NB4 (cell line): ENCODE measurements around the gene ZNF500.

Experiments
- DNase-seq: peaks from one replicate; pipeline ENCODE4 v3.0.0; 2010; ENCODE audit warnings: low read depth
- H3K4me3 ChIP-seq: one replicate; pipeline ENCODE4 v1.5.1; 2011; ENCODE audit warnings: mild to moderate bottlenecking, low read depth, low read length, moderate library complexity
- MYC ChIP-seq: IDR thresholded peaks from 2 replicates; pipeline ENCODE4 v1.6.1; 2011; ENCODE audit warnings: low read depth, low read length
- POLR2A ChIP-seq: IDR thresholded peaks from 2 replicates; pipeline ENCODE4 v1.6.1; 2011; ENCODE audit warnings: mild to moderate bottlenecking; ENCODE audit not compliant: insufficient read length; ENCODE audit errors: extremely low read depth
- TF ChIP-seq, protein P1 (sequence below): IDR thresholded peaks from one replicate; pipeline ENCODE4 v1.5.1; 2012; ENCODE audit warnings: low read depth, low read length
- TF ChIP-seq, protein P2 (sequence below): IDR thresholded peaks from 2 replicates; pipeline ENCODE4 v1.6.1; 2011; ENCODE audit warnings: low read depth, low read length

Gene ZNF500

DNA sequence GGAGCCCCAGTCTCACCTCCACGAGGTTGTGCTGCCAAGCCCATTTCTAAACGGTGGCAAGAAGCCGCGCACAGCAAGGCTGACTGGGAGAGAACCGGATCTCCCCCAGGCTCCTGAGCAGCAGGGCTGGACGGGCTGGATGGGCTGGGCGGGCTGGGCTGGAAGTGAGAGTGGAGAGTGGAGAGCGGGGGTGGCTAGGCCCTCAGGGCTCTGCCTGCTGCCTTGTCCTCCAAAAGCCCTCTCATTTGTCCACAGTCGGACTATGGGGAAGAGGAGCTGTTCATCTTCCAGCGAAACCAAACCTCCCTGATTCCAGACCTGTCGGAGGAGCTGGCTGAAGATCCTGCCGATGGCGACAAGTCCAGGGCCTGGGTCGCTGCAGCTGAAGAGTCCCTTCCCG, 29.4 kb downstream of the ZNF500 start:
- H3K4me3 ChIP-seq, result no peak overlapping the region
- no peak for DNase-seq
- TF ChIP-seq, protein P1, sequence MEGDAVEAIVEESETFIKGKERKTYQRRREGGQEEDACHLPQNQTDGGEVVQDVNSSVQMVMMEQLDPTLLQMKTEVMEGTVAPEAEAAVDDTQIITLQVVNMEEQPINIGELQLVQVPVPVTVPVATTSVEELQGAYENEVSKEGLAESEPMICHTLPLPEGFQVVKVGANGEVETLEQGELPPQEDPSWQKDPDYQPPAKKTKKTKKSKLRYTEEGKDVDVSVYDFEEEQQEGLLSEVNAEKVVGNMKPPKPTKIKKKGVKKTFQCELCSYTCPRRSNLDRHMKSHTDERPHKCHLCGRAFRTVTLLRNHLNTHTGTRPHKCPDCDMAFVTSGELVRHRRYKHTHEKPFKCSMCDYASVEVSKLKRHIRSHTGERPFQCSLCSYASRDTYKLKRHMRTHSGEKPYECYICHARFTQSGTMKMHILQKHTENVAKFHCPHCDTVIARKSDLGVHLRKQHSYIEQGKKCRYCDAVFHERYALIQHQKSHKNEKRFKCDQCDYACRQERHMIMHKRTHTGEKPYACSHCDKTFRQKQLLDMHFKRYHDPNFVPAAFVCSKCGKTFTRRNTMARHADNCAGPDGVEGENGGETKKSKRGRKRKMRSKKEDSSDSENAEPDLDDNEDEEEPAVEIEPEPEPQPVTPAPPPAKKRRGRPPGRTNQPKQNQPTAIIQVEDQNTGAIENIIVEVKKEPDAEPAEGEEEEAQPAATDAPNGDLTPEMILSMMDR, result no peak
- TF ChIP-seq MYC, result no peak
- TF ChIP-seq, protein P2, sequence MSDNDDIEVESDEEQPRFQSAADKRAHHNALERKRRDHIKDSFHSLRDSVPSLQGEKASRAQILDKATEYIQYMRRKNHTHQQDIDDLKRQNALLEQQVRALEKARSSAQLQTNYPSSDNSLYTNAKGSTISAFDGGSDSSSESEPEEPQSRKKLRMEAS, result no peak
- no peak for TF ChIP-seq POLR2A

DNA sequence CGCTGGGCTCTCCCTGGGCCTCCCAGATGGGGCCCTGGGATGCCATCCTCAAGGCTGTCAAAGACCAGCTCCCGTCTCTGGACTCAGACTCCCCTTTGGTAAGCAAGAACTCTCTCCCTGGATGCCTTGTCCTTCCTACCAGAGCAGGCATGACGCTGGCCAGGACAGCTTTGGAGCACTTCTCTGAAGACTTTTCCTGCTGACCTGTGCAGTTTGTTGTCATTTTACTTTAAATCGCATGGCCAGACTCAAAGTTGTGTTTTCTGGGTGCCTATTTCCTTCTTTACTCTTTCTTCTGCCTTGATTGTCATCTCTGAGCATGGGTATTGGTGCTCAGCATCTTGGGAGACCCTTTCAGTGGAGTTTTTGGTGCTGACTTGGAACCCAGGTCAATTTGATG, 30.4 kb downstream of the ZNF500 start:
- TF ChIP-seq, protein P2, result no peak
- TF ChIP-seq, protein P1, result no peak
- no peak for TF ChIP-seq MYC
- TF ChIP-seq POLR2A, result no peak
- no peak for DNase-seq
- no peak overlapping the region for H3K4me3 ChIP-seq

DNA sequence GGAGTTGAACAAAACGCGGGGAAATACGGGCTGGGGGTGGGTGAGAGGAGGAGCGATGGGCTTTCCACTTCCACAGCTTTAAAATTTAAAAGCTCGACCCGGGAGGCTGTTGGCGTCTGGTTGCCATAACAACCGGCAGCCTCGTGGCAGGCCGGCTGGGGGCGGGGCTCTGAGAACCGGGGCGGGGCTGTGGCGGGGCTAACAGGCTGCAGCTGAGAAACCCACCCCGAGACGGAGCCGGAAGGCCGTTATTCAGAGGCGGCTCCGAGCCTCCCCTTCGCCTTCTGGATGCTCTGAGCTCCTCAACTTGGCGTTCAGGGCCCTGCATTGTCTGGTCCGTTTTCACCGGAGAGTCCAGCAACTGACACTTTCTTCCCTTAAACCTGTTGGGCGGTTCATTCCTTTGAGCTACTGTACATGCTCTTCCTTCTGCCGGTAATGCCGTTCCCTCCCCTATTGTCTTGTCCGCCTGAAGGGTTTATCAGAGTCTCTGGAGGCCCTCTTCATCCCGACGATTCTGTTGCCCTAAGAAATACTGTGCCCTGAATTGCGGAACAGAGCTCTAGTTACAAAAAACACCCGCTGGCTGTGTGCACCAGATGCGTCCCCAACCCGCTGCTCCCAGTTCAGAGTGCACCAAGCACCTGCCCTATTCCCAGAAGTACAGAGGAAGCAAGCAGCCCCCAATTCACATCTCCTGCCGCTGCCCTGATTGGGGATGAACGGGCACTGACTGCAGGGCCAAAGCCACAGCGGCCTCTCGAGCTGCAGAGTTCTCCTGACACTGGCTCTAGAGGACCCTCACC, 32.0 kb downstream of the ZNF500 start:
- TF ChIP-seq, protein P2, result peak; percentile 71
- TF ChIP-seq POLR2A (peak; percentile 48), MYC (peak; percentile 68)
- TF ChIP-seq, protein P1, result no peak
- peak; percentile 87 for DNase-seq
- peak overlapping the region; percentile 77 for H3K4me3 ChIP-seq

DNA sequence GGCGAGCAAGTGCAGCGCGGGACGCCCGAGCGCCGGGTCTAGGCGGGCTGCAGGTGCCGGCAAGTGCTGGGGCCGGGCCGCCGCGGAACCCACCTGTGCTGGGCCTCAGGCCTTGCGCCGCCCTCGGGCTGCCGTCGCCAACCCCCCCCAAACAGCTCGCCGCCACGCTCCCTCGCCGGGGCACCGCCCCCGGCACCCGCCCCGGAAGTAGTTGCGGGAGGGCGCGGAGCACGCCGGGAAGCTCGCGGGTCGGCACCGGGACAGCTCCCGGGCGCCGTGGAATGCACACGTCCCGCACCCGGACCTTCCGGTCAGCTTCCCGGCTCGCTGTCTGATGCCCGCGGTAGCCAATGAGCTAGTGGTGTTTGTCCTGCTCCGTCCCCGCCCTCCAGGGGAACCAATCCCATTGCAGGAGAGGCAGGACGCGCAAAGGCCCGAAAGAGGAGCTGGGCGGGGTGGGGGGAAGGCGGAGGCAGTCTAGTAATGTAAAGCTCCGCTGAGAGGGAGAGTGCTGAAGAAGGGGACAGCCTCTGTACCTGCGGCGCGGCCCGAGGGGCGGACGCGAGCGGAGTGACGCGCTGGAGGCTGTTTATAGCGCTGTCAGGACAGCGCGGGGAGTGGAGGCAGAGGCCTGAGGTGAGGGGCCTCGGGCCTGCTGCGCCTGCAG, 32.8 kb downstream of the ZNF500 start, which contains the start of the genes ANKS3 and DNAAF8:
Gene ANKS3, minus strand, starts transcription at position 209 of the 667 bp plus-strand sequence. CDS start 4,122 bp downstream, outside the sequence.
Gene DNAAF8, plus strand, starts transcription at position 475 of the 667 bp plus-strand sequence. CDS start 1,978 bp downstream, outside the sequence.
- peak; percentile 96 for DNase-seq
- peak within 1 kb of the TSS; percentile 77 for H3K4me3 ChIP-seq
- TF ChIP-seq MYC (peak; percentile 81), POLR2A (peak; percentile 58)
- TF ChIP-seq, protein P1, result no peak
- TF ChIP-seq, protein P2, result peak; percentile 76

DNA sequence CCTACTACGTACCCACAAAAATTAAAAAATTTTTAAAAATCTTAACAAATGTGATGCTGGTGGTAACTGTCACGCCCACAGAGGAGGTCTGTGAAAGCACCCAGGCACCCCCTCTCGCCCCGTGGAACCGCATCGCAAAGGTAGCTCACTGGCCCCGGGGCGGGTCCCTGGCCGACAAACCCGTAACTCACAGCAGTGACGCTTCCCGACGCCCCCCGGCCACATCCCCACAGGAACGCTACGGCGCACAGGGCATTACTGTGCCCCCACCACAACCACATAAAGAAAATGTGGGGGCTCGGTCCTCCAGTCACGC, 33.3 kb downstream of the ZNF500 start:
- TF ChIP-seq, protein P1, result no peak
- no peak for TF ChIP-seq POLR2A
- TF ChIP-seq, protein P2, result no peak
- TF ChIP-seq MYC, result no peak
- peak overlapping the region; percentile 77 for H3K4me3 ChIP-seq
- DNase-seq, result no peak
